Sciatic nerve (tissue), 2 donors: ENCODE measurements around the gene ZC3H7B. TPM values are rescaled to one million over a fixed set of nuclear protein-coding genes. Genes with fewer than 3 reads are reported as not detected.
"Not testable (repeated sequence)": the region's sequence is repeated elsewhere in the genome, so short reads cannot be mapped to it uniquely, and the experiment has no call there.

Source experiments
- ATAC-seq: fragments of 200-7000 bp; cut with Tn5 transposase; one replicate; pipeline ENCODE4 v1.9.1; 2020; ENCODE audit warnings: mild to moderate bottlenecking, moderate library complexity
- DNase-seq: peaks from one replicate; pipeline ENCODE4 v3.0.0-alpha.2; 2020; ENCODE audit warnings: low spot score
- intact Hi-C: fragments of 100-400 bp; cut with DNase I; formaldehyde crosslinking; loops from one replicate; pipeline ENCODE4 v1.14.2; 2022
- microRNA-seq: library from miRNA; unstranded; fragments of <30 nt; microRNA quantifications from one replicate; pipeline ENCODE4 v1.2.0, GENCODE V29; 2020
- total RNA-seq: library from RNA; stranded (reverse); fragmentation: NEBNext Ultra II Directional; extraction: Animal tissue kit (Norgen Biotek cat#: 25700); gene quantifications from one replicate; pipeline ENCODE4 v1.2.1, GENCODE V29; 2021
- donor health status: DM: no; HTN: no; CAD: no.
- donor health status: DM: no; HTN: no; CAD: no.

The ZC3H7B gene
- total RNA-seq, 1 donor from 2014 or later, result 72.6 TPM

DNA sequence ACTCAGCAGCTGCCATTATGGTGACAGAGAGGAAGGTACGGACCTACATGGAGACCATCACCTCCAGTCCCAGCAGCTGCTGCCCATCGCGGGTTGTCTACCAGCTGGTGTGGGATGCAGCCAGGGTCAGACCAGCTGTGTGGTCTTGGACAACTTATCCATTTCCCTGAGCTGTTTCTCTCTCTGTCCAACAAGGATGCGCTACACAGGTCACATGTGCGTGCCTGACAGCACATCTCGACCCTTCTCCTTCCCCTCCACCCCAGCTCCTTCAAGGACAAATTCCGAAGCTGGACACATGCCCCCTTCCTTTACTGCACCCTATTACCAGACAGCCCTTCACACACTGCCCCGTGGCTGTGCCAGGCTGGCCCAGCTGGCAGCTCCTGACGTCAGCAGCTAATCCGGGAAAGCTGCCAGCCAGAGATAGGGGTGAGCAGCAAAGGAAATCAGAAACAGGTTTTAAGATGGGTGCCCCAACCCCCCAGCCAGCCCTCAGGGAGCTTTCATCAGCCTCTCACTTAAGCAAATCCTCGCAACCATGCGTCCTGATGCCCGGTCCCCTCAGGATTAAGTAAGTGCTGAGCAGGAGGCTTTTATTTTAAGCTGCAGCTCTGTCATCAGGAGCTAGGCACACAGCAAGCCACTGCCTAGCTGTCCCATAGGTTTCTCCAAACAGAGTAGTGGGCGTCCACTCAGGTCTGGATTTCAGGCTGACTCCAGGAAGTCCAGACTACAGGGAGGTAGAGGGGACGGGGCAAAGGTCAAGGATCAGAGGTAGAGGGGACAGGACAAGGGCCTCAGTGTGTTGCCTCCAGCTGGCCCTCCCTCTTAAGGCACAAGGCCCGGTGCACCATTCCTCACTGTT is 100.7 kb downstream of the ZC3H7B start:
- ATAC-seq, result peak; percentile 35
- peak; percentile 80 for DNase-seq
- intact Hi-C loops, result loop anchor here (5.0 kb wide), 1 partner anchor 115 kb away; no protein-coding TSS in a partner anchor

- intact Hi-C loops, result loop anchor here (5.0 kb wide), 1 partner anchor 114 kb away; no protein-coding TSS in a partner anchor
- not testable (repeated sequence) for DNase-seq, ATAC-seq
Observed at GRCh38 chr22:41402851-41403250, 101.5 kb downstream of the ZC3H7B start.

DNA sequence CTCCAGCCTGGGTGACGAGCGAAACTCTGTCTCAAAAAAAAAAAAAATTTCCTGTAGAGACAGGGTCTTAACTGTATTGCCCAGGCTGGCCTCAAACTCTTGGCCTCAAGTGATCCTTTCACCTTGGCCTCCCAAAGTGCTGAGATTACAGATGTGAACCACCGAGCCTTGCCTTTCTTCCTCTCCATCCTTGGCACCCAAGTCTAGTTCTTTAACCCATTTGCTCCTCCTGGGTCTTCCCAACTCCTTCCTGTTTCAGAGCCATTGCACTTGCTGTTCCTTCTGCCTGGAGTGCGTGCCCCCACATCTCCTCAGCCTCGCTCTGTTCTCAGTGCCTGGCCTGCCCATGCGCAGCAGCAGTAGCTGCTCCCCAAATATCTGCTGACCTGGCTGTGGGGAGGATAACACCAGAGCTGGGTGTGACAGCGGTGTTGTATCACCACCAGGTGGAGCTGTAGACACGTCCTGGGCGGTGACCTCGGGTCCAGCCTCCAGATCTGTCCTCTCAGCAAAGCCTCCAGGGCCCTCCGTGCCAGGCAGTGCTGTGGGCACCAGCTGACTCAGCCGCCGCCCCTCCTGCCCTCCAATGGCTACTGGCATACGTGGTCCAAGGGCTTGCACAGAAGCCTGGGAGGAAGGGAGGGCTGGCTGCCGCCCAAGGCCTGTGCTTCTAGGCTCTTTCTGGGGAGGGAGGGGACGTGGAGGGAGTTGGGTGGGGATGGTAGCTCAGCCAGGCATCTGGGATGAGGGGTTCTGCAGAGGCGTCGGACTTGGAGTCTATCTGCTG is 102.4 kb downstream of the ZC3H7B start:
- intact Hi-C loops, result loop anchor here (5.0 kb wide), 1 partner anchor 114 kb away; no protein-coding TSS in a partner anchor
- ATAC-seq (peak; percentile 94), DNase-seq (peak; percentile 93)

- intact Hi-C loops, result no loop called here
- DNase-seq, result no peak
- no peak for ATAC-seq
Observed at GRCh38 chr22:41405588-41405987, 104.3 kb downstream of the ZC3H7B start.

DNA sequence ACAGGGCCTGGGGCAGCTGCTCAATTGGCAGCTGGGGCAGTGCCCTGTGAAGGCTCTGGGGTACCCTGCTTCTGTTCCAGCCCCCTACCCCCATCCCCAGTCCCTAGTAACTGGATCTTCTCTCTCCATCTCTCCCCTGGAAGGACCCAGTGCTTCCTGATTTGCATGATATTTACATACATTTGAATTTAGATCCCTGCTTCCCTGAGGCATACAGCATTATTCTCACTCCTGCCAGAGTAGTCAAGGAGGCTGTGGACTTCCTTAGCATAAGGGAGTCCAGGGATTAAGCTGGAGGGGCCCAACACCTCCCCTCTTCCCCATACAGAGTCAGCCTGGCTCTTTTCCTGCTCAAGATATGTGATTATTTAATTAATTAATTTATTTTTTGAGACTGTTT is 105.1 kb downstream of the ZC3H7B start:
- intact Hi-C loops, result no loop called here
- ATAC-seq (no peak), DNase-seq (no peak)

- ATAC-seq (no peak), DNase-seq (no peak)
- intact Hi-C loops, result no loop called here
Observed at GRCh38 chr22:41407433-41407832, 106.1 kb downstream of the ZC3H7B start.

DNA sequence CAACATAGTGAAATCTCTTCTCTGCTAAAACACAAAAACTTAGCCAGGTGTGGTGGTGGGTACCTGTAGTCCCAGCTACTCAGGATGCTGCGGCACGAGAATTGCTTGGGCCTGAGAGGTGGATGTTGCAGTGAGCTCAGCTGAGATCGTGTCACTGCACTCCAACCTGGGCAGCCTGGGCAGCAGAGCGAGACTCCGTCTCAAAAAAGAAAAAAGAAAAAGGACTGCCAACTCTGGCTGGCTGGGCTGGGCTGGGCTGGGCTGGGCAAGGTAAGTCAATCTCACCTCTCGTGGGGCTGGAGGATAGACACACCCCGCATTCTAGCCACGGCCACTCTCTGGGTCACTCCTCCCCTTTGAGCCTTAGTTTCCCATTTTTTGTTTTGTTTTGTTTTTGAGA is 107.3 kb downstream of the ZC3H7B start:
- no peak for ATAC-seq
- no peak for DNase-seq
- intact Hi-C loops, result no loop called here

Small RNA genes within 50 kb of the gene (microRNA-seq; reads per million reads assigned to microRNA genes)
- gene MIR6889, result not detected

Other genes with a start within 250 kb of the ZC3H7B start
- gene EP300, start 208.9 kb upstream of the ZC3H7B start, total RNA-seq, result 84.3 TPM
- gene L3MBTL2, start 96.2 kb upstream of the ZC3H7B start, total RNA-seq, result 18.1 TPM
- gene CHADL, start 60.6 kb upstream of the ZC3H7B start, total RNA-seq, result 13.1 TPM
- 45.5 TPM for gene RANGAP1, start 15.3 kb upstream of the ZC3H7B start, total RNA-seq
- 36.5 TPM for gene TEF, start 80.4 kb downstream of the ZC3H7B start, total RNA-seq
- gene TOB2, start 145.3 kb downstream of the ZC3H7B start, total RNA-seq, result 67.7 TPM
- 26.9 TPM for gene PHF5A, start 167.2 kb downstream of the ZC3H7B start, total RNA-seq
- 68.0 TPM for gene ACO2, start 167.6 kb downstream of the ZC3H7B start, total RNA-seq
- gene POLR3H, start 242.9 kb downstream of the ZC3H7B start, total RNA-seq, result 26.6 TPM